Stimulated activated CD8-positive, alpha-beta memory T cell treated with anti-CD3 and anti-CD28 coated beads, Interleukin-15, amount 100 ng/mL, for 4 hours (primary cell): ENCODE data around the gene FALEC.

Experiments
- DNase-seq, 2 donors: peaks; one replicate each; pipeline ENCODE4 v3.0.0-alpha.2; 2020; ENCODE audit warnings: low read depth in 2 of 2

The FALEC gene

GRCh38 chr1:150545486-150546032, 30.0 kb downstream of the FALEC start:
- DNase-seq, result no peak

DNA sequence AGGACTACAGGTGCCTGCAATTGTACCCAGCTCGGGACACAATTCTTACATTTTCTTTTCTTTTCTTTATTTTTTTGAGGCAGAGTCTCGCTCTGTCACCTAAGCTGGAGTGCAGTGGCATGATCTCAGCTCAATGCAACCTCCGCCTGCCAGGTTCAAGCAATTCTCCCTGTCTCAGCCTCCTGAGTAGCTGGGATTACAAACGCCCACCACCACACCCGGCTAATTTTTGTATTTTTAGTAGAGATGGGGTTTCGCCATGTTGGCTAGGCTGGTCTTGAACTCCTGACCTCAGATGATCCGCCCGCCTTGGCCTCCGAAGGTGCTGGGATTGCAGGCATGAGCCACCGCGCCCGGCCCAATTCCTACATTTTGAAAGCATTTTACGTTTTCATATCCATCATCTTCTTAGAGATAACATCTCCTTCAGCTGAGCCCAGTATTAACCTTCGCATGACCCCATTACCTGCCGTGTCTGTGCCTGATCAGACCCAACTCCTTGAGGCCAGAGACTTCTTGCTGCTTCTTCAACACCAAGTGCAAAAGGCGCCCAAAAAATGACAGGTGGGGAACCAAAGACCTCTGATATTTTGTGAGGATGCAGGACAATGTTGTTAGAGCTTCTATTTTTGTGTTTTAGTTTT, 30.9 kb downstream of the FALEC start:
- no peak for DNase-seq

GRCh38 chr1:150548324-150548631, 32.7 kb downstream of the FALEC start:
- no peak for DNase-seq

- DNase-seq, result no peak
Observed at GRCh38 chr1:150548632-150549495, 33.3 kb downstream of the FALEC start, which contains the start of gene ADAMTSL4. TSS of gene ADAMTSL4 (plus strand) at chr1:150549408. CDS start at chr1:150552289, 2,881 bp downstream.

- no peak for DNase-seq
Observed at GRCh38 chr1:150549496-150550221, 34.1 kb downstream of the FALEC start.

DNA sequence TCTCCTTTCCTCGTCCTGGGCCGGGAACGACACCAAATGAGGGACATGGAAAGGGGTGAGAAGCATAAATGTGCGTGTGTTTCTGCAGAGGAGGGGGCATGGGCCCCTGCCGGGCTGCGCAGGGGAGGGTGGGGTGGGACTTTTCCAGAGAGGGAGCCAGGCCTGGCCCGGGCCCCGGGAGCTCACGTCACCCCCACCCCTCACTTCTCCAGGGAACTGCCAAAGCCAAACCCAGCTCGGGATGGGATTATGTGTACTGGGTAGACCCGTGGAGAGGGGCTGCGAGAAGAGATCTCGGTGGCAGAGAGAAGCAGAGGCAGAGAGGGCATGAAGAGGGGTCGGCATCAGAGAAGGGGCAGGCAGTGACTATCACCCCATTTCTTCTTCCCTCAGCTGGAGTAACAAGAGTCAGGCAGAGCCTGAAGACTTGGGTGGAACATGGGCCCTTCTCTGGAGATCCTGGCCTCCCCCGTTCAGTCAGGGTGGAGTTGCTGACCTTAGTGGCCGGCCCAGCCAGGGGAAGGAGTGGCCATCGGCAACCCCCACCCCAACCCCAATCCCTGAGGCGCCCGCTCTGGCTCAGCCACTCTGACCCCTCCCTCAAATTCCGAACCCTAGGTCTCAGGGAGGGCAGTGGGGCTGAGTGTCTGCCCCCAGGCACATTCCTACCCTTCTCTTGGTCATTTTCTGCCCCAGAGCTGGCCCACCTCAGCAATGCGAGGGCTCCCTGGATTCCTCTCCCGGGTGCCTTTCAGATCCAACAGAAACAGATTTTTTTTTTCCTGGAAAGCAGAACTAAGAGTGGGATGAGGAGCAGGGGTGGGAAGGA, 34.9 kb downstream of the FALEC start:
- DNase-seq, result no peak

DNA sequence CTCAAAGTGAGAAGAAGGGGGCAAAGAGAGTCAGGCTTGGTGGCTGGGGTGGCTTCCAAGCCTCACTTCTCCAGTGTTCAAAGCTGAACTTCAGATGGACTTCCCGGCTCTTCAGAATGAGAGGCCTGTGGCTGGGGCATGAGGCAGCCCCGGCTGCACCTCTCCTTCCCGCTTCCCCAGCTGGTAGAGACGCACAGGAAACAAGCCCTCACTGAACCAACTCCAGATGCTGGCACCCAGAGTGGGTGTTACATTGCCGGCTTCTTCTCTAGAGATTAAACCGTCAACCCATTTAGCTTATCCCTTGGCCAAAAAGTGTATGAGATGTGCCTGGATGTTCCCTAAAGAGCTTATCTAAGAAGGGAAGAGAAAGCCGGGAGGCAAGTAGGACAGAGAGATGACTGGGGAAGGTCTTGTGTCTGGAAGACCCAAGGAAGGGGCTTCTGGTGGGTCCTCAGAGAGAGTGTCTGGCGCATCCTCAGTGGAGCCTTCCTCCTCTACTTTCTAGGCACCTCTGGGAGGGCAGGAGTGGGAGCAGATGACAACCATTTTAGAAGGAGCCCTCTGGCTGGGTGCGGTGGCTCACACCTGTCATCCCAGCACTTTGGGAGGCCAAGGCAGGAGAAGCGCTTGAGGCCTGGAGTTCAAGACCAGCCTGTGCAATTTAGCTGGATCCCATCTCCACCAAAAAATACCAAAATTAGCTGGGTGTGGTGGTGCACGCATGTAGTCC, 35.7 kb downstream of the FALEC start:
- DNase-seq, result no peak

- DNase-seq, result no peak
Observed at GRCh38 chr1:150551784-150552127, 36.2 kb downstream of the FALEC start.

DNA sequence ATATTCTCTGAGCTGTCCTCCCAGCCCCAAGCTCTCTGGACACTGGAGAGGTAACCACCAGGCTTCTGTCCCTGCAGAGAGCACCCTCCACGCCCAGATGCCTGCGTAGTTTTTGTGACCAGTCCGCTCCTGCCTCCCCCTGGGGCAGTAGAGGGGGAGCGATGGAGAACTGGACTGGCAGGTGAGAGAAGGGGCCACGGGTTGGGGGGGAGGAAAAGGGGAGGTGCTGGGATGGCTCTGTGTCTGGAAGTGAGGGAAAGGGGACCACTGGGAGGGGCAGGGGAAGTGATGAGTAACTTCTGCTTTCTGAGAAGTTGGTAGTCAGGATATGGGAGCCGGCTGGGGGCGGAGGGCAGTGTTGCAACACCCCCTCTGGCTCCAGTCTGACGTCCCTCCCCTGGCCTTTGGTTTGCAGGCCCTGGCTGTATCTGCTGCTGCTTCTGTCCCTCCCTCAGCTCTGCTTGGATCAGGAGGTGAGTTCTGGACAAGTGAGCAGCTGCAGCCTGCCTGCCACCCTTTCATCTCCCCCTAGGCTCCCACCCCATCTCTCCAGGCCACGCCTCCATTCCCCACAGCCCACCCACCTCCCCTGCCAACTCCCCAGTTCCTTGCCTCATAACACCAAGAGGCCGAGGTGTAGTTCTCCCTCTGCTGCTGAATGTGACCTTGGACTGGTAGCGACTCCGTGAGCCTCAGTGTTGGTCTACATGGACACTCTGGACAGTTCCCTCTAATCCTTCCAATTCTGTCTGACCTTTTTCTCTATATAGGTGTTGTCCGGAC, 36.8 kb downstream of the FALEC start:
- DNase-seq, result no peak

DNA sequence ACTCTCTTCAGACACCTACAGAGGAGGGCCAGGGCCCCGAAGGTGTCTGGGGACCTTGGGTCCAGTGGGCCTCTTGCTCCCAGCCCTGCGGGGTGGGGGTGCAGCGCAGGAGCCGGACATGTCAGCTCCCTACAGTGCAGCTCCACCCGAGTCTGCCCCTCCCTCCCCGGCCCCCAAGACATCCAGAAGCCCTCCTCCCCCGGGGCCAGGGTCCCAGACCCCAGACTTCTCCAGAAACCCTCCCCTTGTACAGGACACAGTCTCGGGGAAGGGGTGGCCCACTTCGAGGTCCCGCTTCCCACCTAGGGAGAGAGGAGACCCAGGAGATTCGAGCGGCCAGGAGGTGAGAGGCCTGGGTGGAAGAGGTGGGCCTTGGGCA, 37.3 kb downstream of the FALEC start:
- no peak for DNase-seq

DNA sequence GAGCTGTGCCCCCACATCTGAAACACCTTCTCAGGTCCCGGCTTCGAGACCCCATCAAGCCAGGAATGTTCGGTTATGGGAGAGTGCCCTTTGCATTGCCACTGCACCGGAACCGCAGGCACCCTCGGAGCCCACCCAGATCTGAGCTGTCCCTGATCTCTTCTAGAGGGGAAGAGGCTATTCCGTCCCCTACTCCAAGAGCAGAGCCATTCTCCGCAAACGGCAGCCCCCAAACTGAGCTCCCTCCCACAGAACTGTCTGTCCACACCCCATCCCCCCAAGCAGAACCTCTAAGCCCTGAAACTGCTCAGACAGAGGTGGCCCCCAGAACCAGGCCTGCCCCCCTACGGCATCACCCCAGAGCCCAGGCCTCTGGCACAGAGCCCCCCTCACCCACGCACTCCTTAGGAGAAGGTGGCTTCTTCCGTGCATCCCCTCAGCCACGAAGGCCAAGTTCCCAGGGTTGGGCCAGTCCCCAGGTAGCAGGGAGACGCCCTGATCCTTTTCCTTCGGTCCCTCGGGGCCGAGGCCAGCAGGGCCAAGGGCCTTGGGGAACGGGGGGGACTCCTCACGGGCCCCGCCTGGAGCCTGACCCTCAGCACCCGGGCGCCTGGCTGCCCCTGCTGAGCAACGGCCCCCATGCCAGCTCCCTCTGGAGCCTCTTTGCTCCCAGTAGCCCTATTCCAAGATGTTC, 38.0 kb downstream of the FALEC start:
- DNase-seq, result no peak

- no peak for DNase-seq
Observed at GRCh38 chr1:150554086-150554452, 38.5 kb downstream of the FALEC start.

- DNase-seq, result no peak
Observed at GRCh38 chr1:150555198-150555970, 39.8 kb downstream of the FALEC start.

DNA sequence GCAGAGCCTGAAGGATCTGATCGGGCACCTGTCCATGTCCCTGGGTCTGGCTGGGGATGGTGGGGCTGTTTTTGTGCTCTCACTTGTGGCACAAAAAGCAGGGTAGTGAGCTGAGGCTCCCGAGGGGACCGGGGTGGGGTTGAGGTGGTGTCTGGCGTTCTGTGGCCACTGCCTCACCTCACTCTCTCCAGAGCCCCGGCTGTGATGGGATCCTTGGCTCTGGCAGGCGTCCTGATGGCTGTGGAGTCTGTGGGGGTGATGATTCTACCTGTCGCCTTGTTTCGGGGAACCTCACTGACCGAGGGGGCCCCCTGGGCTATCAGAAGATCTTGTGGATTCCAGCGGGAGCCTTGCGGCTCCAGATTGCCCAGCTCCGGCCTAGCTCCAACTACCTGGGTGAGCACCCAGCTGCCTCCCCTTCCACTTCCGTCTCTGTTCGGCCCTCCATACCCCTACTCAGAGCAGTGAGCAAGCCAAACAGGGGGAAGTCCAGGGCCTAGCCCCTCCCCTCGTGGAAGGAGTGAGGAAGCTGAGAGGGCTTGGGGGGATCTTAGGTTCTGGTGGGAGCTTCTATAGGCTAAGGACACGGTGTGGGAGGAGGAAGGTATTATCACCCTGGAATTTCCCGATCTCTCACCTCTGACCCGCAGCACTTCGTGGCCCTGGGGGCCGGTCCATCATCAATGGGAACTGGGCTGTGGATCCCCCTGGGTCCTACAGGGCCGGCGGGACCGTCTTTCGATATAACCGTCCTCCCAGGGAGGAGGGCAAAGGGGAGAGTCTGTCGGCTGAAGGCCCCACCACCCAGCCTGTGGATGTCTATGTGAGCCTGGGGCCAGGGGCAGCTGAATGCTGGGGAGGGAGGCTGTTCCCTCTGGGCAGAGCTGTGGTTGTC, 40.7 kb downstream of the FALEC start:
- no peak for DNase-seq

- no peak for DNase-seq
Observed at GRCh38 chr1:150557065-150557600, 41.6 kb downstream of the FALEC start.

DNA sequence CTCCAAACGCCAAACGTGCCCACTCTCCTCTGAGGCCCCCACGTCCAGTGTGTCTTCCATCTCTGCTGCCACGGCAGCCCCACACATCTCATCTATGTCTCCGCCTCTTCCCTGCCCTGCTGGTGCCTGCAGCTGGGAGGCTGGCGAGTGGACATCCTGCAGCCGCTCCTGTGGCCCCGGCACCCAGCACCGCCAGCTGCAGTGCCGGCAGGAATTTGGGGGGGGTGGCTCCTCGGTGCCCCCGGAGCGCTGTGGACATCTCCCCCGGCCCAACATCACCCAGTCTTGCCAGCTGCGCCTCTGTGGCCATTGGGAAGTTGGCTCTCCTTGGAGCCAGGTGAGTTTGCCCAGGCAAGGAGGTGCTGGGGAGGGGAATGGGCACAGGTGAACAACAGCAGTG, 42.3 kb downstream of the FALEC start:
- DNase-seq, result no peak

- DNase-seq, result no peak
Observed at GRCh38 chr1:150558303-150558704, 42.8 kb downstream of the FALEC start.
